HepG2 (cell line): Measurements from ENCODE around the gene SRXN1. TPM values are rescaled to one million over a fixed set of nuclear protein-coding genes. Genes with fewer than 3 reads are reported as not detected.

ENCODE experiments used
- ADNP ChIP-seq: sonication (generic); formaldehyde crosslinking; IDR thresholded peaks from 2 replicates; pipeline ENCODE4 v1.4.0; 2020; ENCODE audit warnings: missing genetic modification reagents
- ESRRA ChIP-seq: sonication (generic); formaldehyde crosslinking; IDR thresholded peaks from 2 replicates; pipeline ENCODE4 v1.5.1; 2020; ENCODE audit warnings: mild to moderate bottlenecking, low read depth, missing genetic modification reagents
- GLMP ChIP-seq: sonication (generic); formaldehyde crosslinking; IDR thresholded peaks from 2 replicates; pipeline ENCODE4 v1.9.0; 2021; ENCODE audit warnings: missing genetic modification reagents, mild to moderate bottlenecking, borderline replicate concordance
- KDM5B ChIP-seq: sonication (generic); formaldehyde crosslinking; IDR thresholded peaks from 2 replicates; pipeline ENCODE4 v1.4.0; 2020; ENCODE audit warnings: missing genetic modification reagents, mild to moderate bottlenecking, borderline replicate concordance
- KLF13 ChIP-seq: sonication (generic); formaldehyde crosslinking; IDR thresholded peaks from 2 replicates; pipeline ENCODE4 v1.4.0; 2020; ENCODE audit warnings: mild to moderate bottlenecking, missing genetic modification reagents
- MTA1 ChIP-seq: sonication (generic); formaldehyde crosslinking; IDR thresholded peaks from 2 replicates; pipeline ENCODE4 v1.4.0; 2020; ENCODE audit warnings: missing genetic modification reagents, mild to moderate bottlenecking, borderline replicate concordance
- NFYB ChIP-seq: sonication (generic); formaldehyde crosslinking; IDR thresholded peaks from 2 replicates; pipeline ENCODE4 v1.4.0; 2020; ENCODE audit warnings: missing genetic modification reagents
- NR2F1 ChIP-seq, 2 experiments: fragments of 450-650 bp in 1 of 2; formaldehyde crosslinking in 1 of 2; IDR thresholded peaks; 2 replicates each; pipeline versions ENCODE4 v1.5.0 to v1.6.1; 2016 to 2020; ENCODE audit warnings: mild to moderate bottlenecking in 1 of 2, missing compliant biosample characterization in 1 of 2, missing genetic modification reagents in 1 of 2, moderate library complexity in 1 of 2
- PLRG1 ChIP-seq: fragments of 450-650 bp; conservative IDR thresholded peaks from 2 replicates; pipeline ENCODE4 v1.6.1; 2016
- POGK ChIP-seq: sonication (generic); formaldehyde crosslinking; conservative IDR thresholded peaks from 2 replicates; pipeline ENCODE4 v1.8.0; 2022; ENCODE audit warnings: mild to moderate bottlenecking, moderate library complexity, missing genetic modification reagents
- TBX2 ChIP-seq: sonication (generic); formaldehyde crosslinking; IDR thresholded peaks from 2 replicates; pipeline ENCODE4 v1.5.0; 2020; ENCODE audit warnings: missing genetic modification reagents, mild to moderate bottlenecking, borderline replicate concordance
- THAP8 ChIP-seq: sonication (generic); formaldehyde crosslinking; IDR thresholded peaks from 2 replicates; pipeline ENCODE4 v1.5.1; 2020; ENCODE audit warnings: missing genetic modification reagents, mild to moderate bottlenecking, borderline replicate concordance
- ZNF275 ChIP-seq: sonication (generic); formaldehyde crosslinking; IDR thresholded peaks from 2 replicates; pipeline ENCODE4 v1.8.0; 2022; ENCODE audit warnings: missing genetic modification reagents, mild to moderate bottlenecking, inconsistent platforms, borderline replicate concordance
- ZNF672 ChIP-seq: sonication (generic); formaldehyde crosslinking; IDR thresholded peaks from 2 replicates; pipeline ENCODE4 v1.8.1; 2022; ENCODE audit warnings: missing genetic modification reagents
- ZNF674 ChIP-seq: sonication (generic); formaldehyde crosslinking; IDR thresholded peaks from 2 replicates; pipeline ENCODE4 v1.5.0; 2020; ENCODE audit warnings: low read depth, mild to moderate bottlenecking, missing genetic modification reagents
- ZNF83 ChIP-seq: sonication (generic); formaldehyde crosslinking; IDR thresholded peaks from 2 replicates; pipeline ENCODE4 v1.4.0; 2020; ENCODE audit warnings: missing genetic modification reagents, mild to moderate bottlenecking, borderline replicate concordance
- ZSCAN5A ChIP-seq: sonication (generic); formaldehyde crosslinking; IDR thresholded peaks from 2 replicates; pipeline ENCODE4 v1.8.0; 2022; ENCODE audit warnings: mild to moderate bottlenecking, missing genetic modification reagents, borderline replicate concordance
- polyA plus RNA-seq, 8 experiments: library from polyadenylated mRNA; depleted of rRNA in 3 of 8; stranded (reverse) in 7 of 8; unstranded in 1 of 8; fragments of >200 nt; fragmentation: Illumina TruSeq in 4 of 8; extraction: Trizol in 4 of 8; gene quantifications; 2 replicates each; pipeline versions ENCODE4 v1.2.1 to v1.2.3, GENCODE V29; 2011 to 2016; ENCODE audit warnings: low read depth in 4 of 8, missing spikeins in 1 of 8, mixed read lengths in 1 of 8; ENCODE audit not compliant: insufficient read depth in 1 of 8
- total RNA-seq, 5 experiments: library from RNA; depleted of rRNA; stranded (reverse); fragments of >200 nt; fragmentation: Illumina TruSeq; extraction: Trizol; gene quantifications; 2 replicates each; pipeline ENCODE4 v1.2.3, GENCODE V29; 2016; ENCODE audit warnings: low read depth in 1 of 5

SRXN1 gene
- total and polyA plus RNA-seq, 2 of the 13 experiments (the other 11 are each of a cell fraction or from before 2014, with no cell fraction given) = 29.9 to 87.7 TPM

GRCh38 chr20:645318-646106 is 7.5 kb downstream of the SRXN1 start (continued):
- no peak for TF ChIP-seq GLMP (CRISPR knock-in tag)
- no peak for TF ChIP-seq ZNF674 (CRISPR knock-in tag)
- peak; percentile 89 for TF ChIP-seq POGK (CRISPR knock-in tag)
- TF ChIP-seq ESRRA = peak; percentile 86
- peak; percentile 22 for TF ChIP-seq ZNF83 (CRISPR knock-in tag)
- peak; percentile 97 for TF ChIP-seq KDM5B
- TF ChIP-seq ZNF275 (CRISPR knock-in tag) = 0 out of 2 replicates have a peak, but pooled peaks have one; percentile 40
- peak; percentile 81; the same call in 1 of the 2 replicates for TF ChIP-seq TBX2 (CRISPR knock-in tag)
- 0 out of 2 replicates have a peak, but pooled peaks have one; percentile 48 for TF ChIP-seq KLF13 (CRISPR knock-in tag)
- TF ChIP-seq NFYB = no peak
- no peak for TF ChIP-seq ZNF672 (CRISPR knock-in tag)
- TF ChIP-seq MTA1 (CRISPR knock-in tag) = peak; percentile 80; the same call in 1 of the 2 replicates
- TF ChIP-seq THAP8 (CRISPR knock-in tag) = peak; percentile 92; the same call in 1 of the 2 replicates
- TF ChIP-seq ADNP = peak; percentile 80
- peak in 1 of 2 experiments; percentile 47; a peak in 1 of 4 replicates for TF ChIP-seq NR2F1 (CRISPR knock-in tag; IDR thresholded peaks at IDR 0.05)
- no peak for TF ChIP-seq PLRG1
- TF ChIP-seq ZSCAN5A (CRISPR knock-in tag) = peak; percentile 93; the same call in 1 of the 2 replicates
